HG02759 (cell line): ENCODE data around the gene SDC4.

Experiments
- ATAC-seq: cut with Tn5 transposase; IDR thresholded peaks from one replicate; pipeline ENCODE4 v1.9.1; 2021; ENCODE audit warnings: mild to moderate bottlenecking, moderate library complexity; ENCODE audit not compliant: unreplicated experiment

SDC4 gene

GRCh38 chr20:45322952-45323383 lies 25.3 kb downstream of the SDC4 start:
- no peak for ATAC-seq

GRCh38 chr20:45320948-45321595 lies 27.2 kb downstream of the SDC4 start:
- peak; percentile 81 for ATAC-seq

- ATAC-seq: no peak
Observed at GRCh38 chr20:45318948-45319347, 29.3 kb downstream of the SDC4 start.

GRCh38 chr20:45318386-45318939 lies 29.8 kb downstream of the SDC4 start:
- ATAC-seq: no peak

GRCh38 chr20:45317826-45318225 lies 30.4 kb downstream of the SDC4 start:
- ATAC-seq: no peak

- ATAC-seq: no peak
Observed at GRCh38 chr20:45316150-45317080, 31.8 kb downstream of the SDC4 start.

- no peak for ATAC-seq
Observed at GRCh38 chr20:45315672-45316071, 32.6 kb downstream of the SDC4 start.

GRCh38 chr20:45313943-45314342 lies 34.3 kb downstream of the SDC4 start:
- ATAC-seq: no peak

GRCh38 chr20:45313065-45313695 lies 35.0 kb downstream of the SDC4 start:
- no peak for ATAC-seq

- ATAC-seq: no peak
Observed at GRCh38 chr20:45312241-45312640, 36.0 kb downstream of the SDC4 start.

GRCh38 chr20:45311589-45312211 lies 36.5 kb downstream of the SDC4 start:
- ATAC-seq: no peak

- ATAC-seq: no peak
Observed at GRCh38 chr20:45309075-45309474, 39.1 kb downstream of the SDC4 start.

GRCh38 chr20:45308117-45308778 lies 40.0 kb downstream of the SDC4 start, which contains the start of gene MATN4:
Gene MATN4 (minus strand): TSS chr20:45308299. CDS start chr20:45305582, 2,717 bp downstream.
- no peak for ATAC-seq

GRCh38 chr20:45307076-45307640 lies 41.1 kb downstream of the SDC4 start:
- no peak for ATAC-seq

GRCh38 chr20:45306431-45306982 lies 41.7 kb downstream of the SDC4 start, which contains the start of gene RBPJL:
Gene RBPJL (plus strand): TSS chr20:45306840. CDS start chr20:45306923, 83 bp downstream.
- no peak for ATAC-seq

GRCh38 chr20:45305262-45305661 lies 43.0 kb downstream of the SDC4 start:
- ATAC-seq: no peak

GRCh38 chr20:45304464-45304999 lies 43.7 kb downstream of the SDC4 start:
- no peak for ATAC-seq

GRCh38 chr20:45303586-45304463 lies 44.4 kb downstream of the SDC4 start:
- ATAC-seq: no peak
